SK-N-SH (cell line): ENCODE data around the gene GOLPH3. TPM values are rescaled to one million over a fixed set of nuclear protein-coding genes. Genes with fewer than 3 reads are reported as not detected.

Source experiments
- CTCF ChIA-PET: fragments of 300-600, 350-600 bp; formaldehyde crosslinking; extraction: SDS; loops from one replicate; lab custom pipeline; 2021; lab: Yijun Ruan, JAX
- POLR2A ChIA-PET: fragments of 350-600 bp; sonication (Branson Sonifier 250); formaldehyde crosslinking; extraction: SDS; loops from one replicate; lab custom pipeline; 2020; ENCODE audit warnings: antibody characterized with exemption, inconsistent platforms; lab: Yijun Ruan, JAX
- DNase-seq: peaks from one replicate; pipeline ENCODE4 v3.0.0; 2012
- H2AFZ ChIP-seq: fragments of 200-600 bp; sonication (generic); 2 replicates; pipeline ENCODE4 v1.8.1; 2016; ENCODE audit warnings: antibody characterized with exemption, mild to moderate bottlenecking, low read depth
- H3F3A ChIP-seq: fragments of 200-600 bp; sonication (generic); replicated peaks from 2 replicates; pipeline ENCODE3; 2016; ENCODE audit warnings: antibody characterized with exemption, mild to moderate bottlenecking; ENCODE audit not compliant: insufficient read depth
- H3K27ac ChIP-seq, 2 experiments: fragments of 200-500 bp in 1 of 2; fragments of 200-600 bp in 1 of 2; sonication (Bioruptor generic) in 1 of 2; sonication (generic), shearing (Covaris generic) in 1 of 2; 2 replicates each; pipeline versions ENCODE4 v1.5.1 to v1.6.1; 2014 to 2016; ENCODE audit warnings: low read depth in 2 of 2, inconsistent platforms in 1 of 2, low read length in 1 of 2, mild to moderate bottlenecking in 1 of 2, mixed read lengths in 1 of 2
- H3K27me3 ChIP-seq: fragments of 200-600 bp; sonication (generic), shearing (Covaris generic); 2 replicates; pipeline ENCODE4 v1.6.1; 2016; ENCODE audit warnings: mixed run types; ENCODE audit not compliant: insufficient read depth
- H3K36me3 ChIP-seq, 2 experiments: fragments of 200-500 bp in 1 of 2; fragments of 200-600 bp in 1 of 2; sonication (Bioruptor generic) in 1 of 2; sonication (generic) in 1 of 2; replicated peaks in 1 of 2; 2 replicates each; pipeline versions ENCODE3 to v1.5.1; 2014 to 2016; ENCODE audit warnings: low read length in 1 of 2, mild to moderate bottlenecking in 1 of 2; ENCODE audit not compliant: insufficient read depth in 2 of 2, control insufficient read depth in 1 of 2
- H3K4me1 ChIP-seq, 2 experiments: fragments of 200-500 bp in 1 of 2; fragments of 200-600 bp in 1 of 2; sonication (Bioruptor generic) in 1 of 2; sonication (generic), shearing (Covaris generic) in 1 of 2; 2 replicates each; pipeline versions ENCODE4 v1.5.1 to v1.6.1; 2014 to 2016; ENCODE audit warnings: low read depth in 1 of 2, low read length in 1 of 2, mixed run types in 1 of 2; ENCODE audit not compliant: insufficient read depth in 2 of 2, control insufficient read depth in 1 of 2
- H3K4me2 ChIP-seq: fragments of 200-600 bp; sonication (generic), shearing (Covaris generic); 2 replicates; pipeline ENCODE4 v1.6.1; 2017; ENCODE audit warnings: mixed run types
- H3K4me3 ChIP-seq, 2 experiments: fragments of 200-500 bp in 1 of 2; fragments of 200-600 bp in 1 of 2; sonication (Bioruptor generic) in 1 of 2; sonication (generic), shearing (Covaris generic) in 1 of 2; 2 replicates each; pipeline versions ENCODE4 v1.5.1 to v1.8.1; 2014 to 2016; ENCODE audit warnings: low read depth in 2 of 2, inconsistent platforms in 1 of 2, low read length in 1 of 2, mild to moderate bottlenecking in 1 of 2, mixed read lengths in 1 of 2, moderate library complexity in 1 of 2
- H3K79me2 ChIP-seq: fragments of 200-600 bp; sonication (generic); 2 replicates; pipeline ENCODE4 v1.8.1; 2017; ENCODE audit warnings: mild to moderate bottlenecking; ENCODE audit not compliant: insufficient read depth
- H3K9ac ChIP-seq: fragments of 200-600 bp; sonication (generic); 2 replicates; pipeline ENCODE4 v1.6.1; 2017; ENCODE audit warnings: mixed run types
- H3K9me2 ChIP-seq: fragments of 200-600 bp; sonication (generic); 2 replicates; pipeline ENCODE4 v1.6.1; 2017; ENCODE audit warnings: mixed run types
- H3K9me3 ChIP-seq: fragments of 200-600 bp; sonication (generic); 2 replicates; pipeline ENCODE4 v1.6.1; 2017; ENCODE audit warnings: mixed run types, mild to moderate bottlenecking, moderate library complexity
- H4K20me1 ChIP-seq: fragments of 200-600 bp; sonication (generic); 2 replicates; pipeline ENCODE4 v1.6.1; 2017; ENCODE audit warnings: mild to moderate bottlenecking, mixed run types; ENCODE audit not compliant: insufficient read depth
- CHD2 ChIP-seq: fragments of 150-350 bp; IDR thresholded peaks from 2 replicates; pipeline ENCODE4 v1.6.1; 2018; ENCODE audit warnings: low read length; ENCODE audit not compliant: partially characterized antibody
- ELF1 ChIP-seq: IDR thresholded peaks from 2 replicates; pipeline ENCODE4 v1.4.0; 2012
- EZH2phosphoT487 ChIP-seq: fragments of 200-600 bp; sonication (generic); IDR thresholded peaks from 2 replicates; pipeline ENCODE4 v1.6.1; 2017; ENCODE audit warnings: low read depth, mixed run types, mild to moderate bottlenecking, antibody characterized with exemption, moderate library complexity, borderline replicate concordance
- FOXJ3 ChIP-seq: sonication (generic); formaldehyde crosslinking; IDR thresholded peaks from 2 replicates; pipeline ENCODE4 v1.5.1; 2020; ENCODE audit warnings: mild to moderate bottlenecking, missing genetic modification reagents
- FOXM1 ChIP-seq: IDR thresholded peaks from 2 replicates; pipeline ENCODE4 v1.4.0; 2012; ENCODE audit warnings: low read depth, mild to moderate bottlenecking
- GATA2 ChIP-seq: sonication (generic); formaldehyde crosslinking; IDR thresholded peaks from 2 replicates; pipeline ENCODE4 v1.5.0; 2020; ENCODE audit warnings: mild to moderate bottlenecking, missing genetic modification reagents
- IRF3 ChIP-seq: fragments of 150-350 bp; IDR thresholded peaks from 2 replicates; pipeline ENCODE4 v1.6.1; 2016; ENCODE audit warnings: mild to moderate bottlenecking, low read depth, low read length
- JUND ChIP-seq: IDR thresholded peaks from 2 replicates; pipeline ENCODE4 v1.4.0; 2012
- MEF2A ChIP-seq: IDR thresholded peaks from 2 replicates; pipeline ENCODE4 v1.4.0; 2012; ENCODE audit warnings: low read depth, borderline replicate concordance
- MXI1 ChIP-seq: IDR thresholded peaks from 2 replicates; pipeline ENCODE4 v1.6.1; 2012; ENCODE audit warnings: mild to moderate bottlenecking, low read depth, low read length, improper control_type of control experiment
- NFIC ChIP-seq: IDR thresholded peaks from 2 replicates; pipeline ENCODE4 v1.4.0; 2012; ENCODE audit warnings: borderline replicate concordance
- PBX3 ChIP-seq: IDR thresholded peaks from 2 replicates; pipeline ENCODE4; 2012
- RAD21 ChIP-seq: IDR thresholded peaks from 2 replicates; pipeline ENCODE4 v1.6.1; 2012; ENCODE audit warnings: mild to moderate bottlenecking, low read length
- RCOR1 ChIP-seq: fragments of 150-350 bp; IDR thresholded peaks from 2 replicates; pipeline ENCODE4 v1.6.1; 2017; ENCODE audit warnings: antibody characterized with exemption, low read length
- RFX5 ChIP-seq: IDR thresholded peaks from 2 replicates; pipeline ENCODE4 v1.6.1; 2012; ENCODE audit warnings: mild to moderate bottlenecking, improper control_type of control experiment, low read length
- RXRA ChIP-seq: IDR thresholded peaks from 2 replicates; pipeline ENCODE4 v1.4.0; 2012; ENCODE audit warnings: low read depth, mild to moderate bottlenecking, borderline replicate concordance
- SIN3A ChIP-seq: IDR thresholded peaks from 2 replicates; pipeline ENCODE4 v1.6.1; 2012; ENCODE audit warnings: low read depth, mild to moderate bottlenecking, low read length, moderate library complexity, borderline replicate concordance
- TAF1 ChIP-seq: IDR thresholded peaks from 2 replicates; pipeline ENCODE4 v1.6.1; 2012; ENCODE audit warnings: low read depth, mild to moderate bottlenecking, low read length, moderate library complexity, borderline replicate concordance
- TCF12 ChIP-seq: IDR thresholded peaks from 2 replicates; pipeline ENCODE4 v1.4.0; 2012
- WGBS: methylation state at CpG from one replicate; pipeline ENCODE4 v1.1.6; 2017; ENCODE audit warnings: low lambda C conversion rate; 5-methylcytosine and 5-hydroxymethylcytosine counted together
- polyA plus RNA-seq, 3 experiments: library from polyadenylated mRNA; depleted of rRNA; stranded (reverse); fragments of >200 nt; gene quantifications; 2 replicates each; pipeline ENCODE4 v1.2.3, GENCODE V29; 2012

The GOLPH3 gene
- polyA plus RNA-seq, 1 of the 3 experiments (the other 2 are of a cell fraction), result 25.5 TPM

GRCh38 chr5:32160228-32160627, 13.9 kb downstream of the GOLPH3 start (continued):
- no peak for TF ChIP-seq PBX3
- TF ChIP-seq, all 33 proteins: peak for 0

- 93% methylated on average over 2 of the region's 2 CpGs for WGBS
- Histone ChIP-seq H3K9ac (no peak overlapping the region), H3K4me1 (peaks cover 0 to 1% of the 10 kb centered on the region in 2 experiments; a peak in 1 of 4 replicates), H3K27ac (no peak overlapping the region), H3K79me2 (peaks cover 98% of the 10 kb centered on the region), H3K36me3 (peaks cover 0 to 4% of the 10 kb centered on the region in 2 experiments), H3K4me2 (no peak overlapping the region), H2AFZ (no peak overlapping the region), H3F3A (no peaks in the 10 kb centered on the region), H3K4me3 (no peak overlapping the region), H3K9me2 (no peaks in the 10 kb centered on the region), H3K9me3 (no peaks in the 10 kb centered on the region), H3K27me3 (no peaks in the 10 kb centered on the region), H4K20me1 (peaks cover 93% of the 10 kb centered on the region)
- CTCF ChIA-PET, result no interaction called here
- POLR2A ChIA-PET, result no interaction called here
- TF ChIP-seq FOXM1, result no peak
- no peak for TF ChIP-seq SIN3A
- TF ChIP-seq RAD21, result no peak
- no peak for TF ChIP-seq JUND
- TF ChIP-seq TCF12, result no peak
- no peak for TF ChIP-seq NFIC
- no peak for DNase-seq
These were observed 14.6 kb downstream of the GOLPH3 start for GRCh38 chr5:32159328-32160072.

GRCh38 chr5:32158679-32158975, 15.5 kb downstream of the GOLPH3 start:
- Histone ChIP-seq H3K4me1 (peaks cover 1 to 10% of the 10 kb centered on the region in 2 experiments; a peak in 3 of 4 replicates), H3K79me2 (peaks cover 98% of the 10 kb centered on the region), H3K36me3 (peaks cover 0 to 4% of the 10 kb centered on the region in 2 experiments), H3K9me3 (no peaks in the 10 kb centered on the region), H3K9ac (no peak overlapping the region), H2AFZ (no peak overlapping the region), H3K27ac (no peak overlapping the region), H3K27me3 (no peaks in the 10 kb centered on the region), H3K9me2 (no peaks in the 10 kb centered on the region), H3F3A (no peaks in the 10 kb centered on the region), H3K4me3 (no peak overlapping the region), H3K4me2 (no peak overlapping the region), H4K20me1 (peaks cover 93% of the 10 kb centered on the region)
- no peak for DNase-seq
- no peak for TF ChIP-seq EZH2phosphoT487
- no peak for TF ChIP-seq RCOR1
- no peak for TF ChIP-seq ELF1
- TF ChIP-seq PBX3, result no peak
- TF ChIP-seq FOXJ3, result no peak
- no peak for TF ChIP-seq MEF2A
- TF ChIP-seq CHD2, result no peak
- no peak for TF ChIP-seq MXI1
- TF ChIP-seq RFX5, result no peak
- TF ChIP-seq TAF1, result no peak
- no peak for TF ChIP-seq GATA2 (CRISPR knock-in tag)
- TF ChIP-seq IRF3, result no peak
- no peak for TF ChIP-seq RXRA
- TF ChIP-seq TCF12, result no peak
- ChIA-PET POLR2A (no interaction called here), CTCF (no interaction called here)
- WGBS, result 90% methylated on average over 2 of the region's 2 CpGs
